PC-3 (cell line): ENCODE data around the gene XIRP1.

Experiments
- EZH2 ChIP-seq: fragments of 300-600 bp; sonication (generic); IDR thresholded peaks from one replicate; pipeline ENCODE4 v1.6.1; 2017; ENCODE audit warnings: antibody characterized with exemption, mild to moderate bottlenecking, low read length; ENCODE audit not compliant: unreplicated experiment
- TF ChIP-seq, protein P1 (sequence below): fragments of 300-600 bp; sonication (generic); conservative IDR thresholded peaks from 2 replicates; pipeline ENCODE4 v1.5.1; 2017; ENCODE audit warnings: antibody characterized with exemption, low read depth, mild to moderate bottlenecking, low read length

DNA sequence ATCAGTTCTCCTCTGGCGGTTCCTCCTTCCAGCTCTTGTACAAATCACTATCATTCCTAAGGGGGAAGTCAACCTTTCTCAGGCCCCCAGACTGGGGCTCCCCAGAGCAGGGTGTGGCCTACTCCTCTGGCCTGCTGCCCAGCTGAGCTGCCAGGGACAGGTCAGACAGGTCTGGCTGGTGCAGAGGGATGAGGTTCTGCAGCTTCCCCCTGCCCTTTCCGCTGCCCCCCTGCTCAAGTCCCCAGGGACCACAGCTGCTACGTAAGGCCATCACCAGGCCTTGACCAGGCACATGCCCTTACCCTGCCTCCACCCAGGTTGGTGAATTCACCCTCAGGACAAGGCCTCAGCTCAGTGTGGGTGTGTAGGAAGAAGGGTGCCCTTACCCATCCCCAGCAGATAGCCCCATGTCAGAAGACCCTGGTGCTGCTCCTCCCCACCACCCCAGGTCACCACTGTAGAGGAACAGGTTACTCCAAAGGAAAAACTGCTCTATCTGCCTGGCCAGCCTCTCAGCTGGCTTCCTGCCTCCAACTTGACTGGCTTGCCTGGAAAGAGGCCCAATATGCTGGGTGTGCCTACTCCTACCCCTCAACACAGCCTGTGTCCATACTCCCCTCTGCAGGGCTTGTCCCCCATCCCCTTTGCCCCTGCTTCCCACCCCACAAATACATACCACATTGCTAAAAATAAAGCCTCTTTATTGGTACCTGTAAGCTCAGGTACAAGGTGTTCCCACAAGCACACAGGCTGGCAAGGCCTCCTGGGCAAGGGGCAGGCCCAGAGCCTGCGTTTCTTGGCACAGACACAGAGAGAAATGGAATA is 51.0 kb downstream of the XIRP1 start:
- TF ChIP-seq, protein P1, sequence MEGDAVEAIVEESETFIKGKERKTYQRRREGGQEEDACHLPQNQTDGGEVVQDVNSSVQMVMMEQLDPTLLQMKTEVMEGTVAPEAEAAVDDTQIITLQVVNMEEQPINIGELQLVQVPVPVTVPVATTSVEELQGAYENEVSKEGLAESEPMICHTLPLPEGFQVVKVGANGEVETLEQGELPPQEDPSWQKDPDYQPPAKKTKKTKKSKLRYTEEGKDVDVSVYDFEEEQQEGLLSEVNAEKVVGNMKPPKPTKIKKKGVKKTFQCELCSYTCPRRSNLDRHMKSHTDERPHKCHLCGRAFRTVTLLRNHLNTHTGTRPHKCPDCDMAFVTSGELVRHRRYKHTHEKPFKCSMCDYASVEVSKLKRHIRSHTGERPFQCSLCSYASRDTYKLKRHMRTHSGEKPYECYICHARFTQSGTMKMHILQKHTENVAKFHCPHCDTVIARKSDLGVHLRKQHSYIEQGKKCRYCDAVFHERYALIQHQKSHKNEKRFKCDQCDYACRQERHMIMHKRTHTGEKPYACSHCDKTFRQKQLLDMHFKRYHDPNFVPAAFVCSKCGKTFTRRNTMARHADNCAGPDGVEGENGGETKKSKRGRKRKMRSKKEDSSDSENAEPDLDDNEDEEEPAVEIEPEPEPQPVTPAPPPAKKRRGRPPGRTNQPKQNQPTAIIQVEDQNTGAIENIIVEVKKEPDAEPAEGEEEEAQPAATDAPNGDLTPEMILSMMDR, result no peak
- no peak for TF ChIP-seq EZH2
